GM19324 (cell line): Measurements from ENCODE around the gene STOML1.
"Not testable (repeated sequence)": the region's sequence is repeated elsewhere in the genome, so short reads cannot be mapped to it uniquely, and the experiment has no call there.

Experiments
- ATAC-seq: cut with Tn5 transposase; IDR thresholded peaks from one replicate; pipeline ENCODE4 v1.9.1; 2021; ENCODE audit warnings: mild to moderate bottlenecking, moderate library complexity; ENCODE audit not compliant: unreplicated experiment, low FRiP score

STOML1 gene

GRCh38 chr15:73965758-73966113 is 26.4 kb downstream of the STOML1 start:
- ATAC-seq: peak; percentile 50

- peak; percentile 26 for ATAC-seq
Observed at GRCh38 chr15:73965094-73965757, 26.9 kb downstream of the STOML1 start.

GRCh38 chr15:73964736-73965093 is 27.4 kb downstream of the STOML1 start:
- ATAC-seq: peak; percentile 57

GRCh38 chr15:73962433-73962832 is 29.7 kb downstream of the STOML1 start:
- ATAC-seq: no peak

DNA sequence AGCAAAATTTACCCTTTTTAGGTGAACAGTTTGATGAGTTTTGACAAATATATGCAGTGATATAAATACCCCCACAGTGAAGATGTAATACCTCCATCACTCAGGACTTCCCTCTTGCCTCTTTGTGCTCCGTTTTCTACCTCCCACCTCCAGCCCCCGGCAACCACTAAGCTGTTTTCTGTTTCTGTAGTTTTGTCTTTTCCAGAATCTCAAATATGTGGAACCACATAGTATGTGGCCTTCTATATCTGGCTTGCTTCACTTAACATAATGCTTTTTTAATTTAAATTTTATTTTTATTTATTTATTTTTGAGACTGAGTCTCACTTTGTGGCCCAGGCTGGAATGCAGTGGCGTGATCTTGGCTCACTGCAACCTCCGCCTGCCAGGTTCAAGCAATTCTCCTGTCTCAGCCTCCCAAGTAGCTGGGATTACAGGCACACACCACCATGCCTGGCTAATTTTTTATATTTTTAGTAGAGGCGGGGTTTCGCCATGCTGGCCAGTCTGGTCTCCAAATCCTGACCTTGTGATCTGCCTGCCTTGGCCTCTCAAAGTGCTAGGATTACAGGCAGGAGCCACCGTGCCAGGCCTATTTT is 31.5 kb downstream of the STOML1 start:
- ATAC-seq: not testable (repeated sequence)

- ATAC-seq: no peak
Observed at GRCh38 chr15:73959801-73960200, 32.3 kb downstream of the STOML1 start.

- ATAC-seq: no peak
Observed at GRCh38 chr15:73959012-73959581, 33.0 kb downstream of the STOML1 start.

DNA sequence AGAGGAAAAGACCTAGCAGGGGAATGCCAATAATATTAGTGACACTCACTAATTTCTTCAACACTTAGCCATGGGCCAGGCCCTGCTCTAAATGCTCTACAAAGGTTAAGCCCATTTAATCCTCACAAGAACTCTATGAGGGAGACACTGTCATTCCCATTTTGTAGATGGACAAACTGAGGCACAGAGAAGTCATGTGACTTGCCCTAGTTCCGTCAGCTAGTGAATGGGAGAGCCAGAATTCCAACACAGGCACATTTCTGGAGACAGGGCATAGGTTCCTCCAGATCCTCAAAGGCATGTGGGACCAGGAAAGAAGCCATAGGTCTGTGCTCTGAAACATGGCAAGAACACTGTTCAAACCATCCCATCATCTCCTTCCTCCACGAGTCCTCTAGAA is 34.3 kb downstream of the STOML1 start:
- ATAC-seq: no peak

GRCh38 chr15:73957276-73957675 is 34.8 kb downstream of the STOML1 start:
- ATAC-seq: no peak

GRCh38 chr15:73956743-73957135 is 35.4 kb downstream of the STOML1 start:
- ATAC-seq: no peak

DNA sequence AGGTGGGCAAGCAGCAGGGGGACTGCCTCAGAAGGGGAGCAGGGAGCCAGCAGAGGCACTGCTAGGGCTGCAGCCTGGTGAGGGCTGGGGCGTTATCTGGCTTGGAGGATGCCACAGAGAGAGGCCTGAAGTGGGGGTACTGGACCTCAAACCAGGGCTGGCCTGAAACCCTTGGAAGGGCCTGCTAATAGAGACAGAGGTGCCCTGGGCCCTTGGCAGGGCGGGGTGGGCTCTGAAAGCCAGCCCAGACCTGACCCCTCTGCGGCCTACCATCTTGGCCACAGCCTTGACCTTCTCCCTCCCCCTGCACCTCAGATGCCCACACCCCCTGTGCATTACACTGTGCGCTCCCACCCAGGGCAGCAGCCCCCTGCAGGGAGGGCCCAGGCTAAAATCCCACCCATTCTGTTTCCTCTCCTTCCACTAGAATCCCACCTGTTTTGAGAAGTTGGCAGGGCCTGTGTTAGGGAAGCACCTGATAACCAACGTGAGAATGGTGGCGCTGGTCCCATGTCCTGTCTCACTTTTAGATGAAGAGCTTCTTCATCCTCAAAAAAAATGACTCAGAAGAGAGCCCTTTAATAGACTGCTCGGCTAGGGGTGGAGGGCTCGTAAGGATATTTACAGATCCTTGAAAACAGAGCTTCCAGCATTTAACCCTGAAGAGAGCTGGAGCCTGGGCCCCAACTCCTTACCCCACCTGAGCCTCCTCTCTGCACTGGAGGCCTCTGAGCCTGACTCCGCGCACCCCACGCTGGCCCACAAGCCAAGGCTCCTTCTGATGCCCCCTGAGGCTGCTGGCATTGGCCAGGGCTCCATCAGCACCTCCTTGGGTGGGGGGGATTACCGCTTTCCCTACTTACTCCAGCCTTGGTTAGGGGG is 36.0 kb downstream of the STOML1 start:
- no peak for ATAC-seq

DNA sequence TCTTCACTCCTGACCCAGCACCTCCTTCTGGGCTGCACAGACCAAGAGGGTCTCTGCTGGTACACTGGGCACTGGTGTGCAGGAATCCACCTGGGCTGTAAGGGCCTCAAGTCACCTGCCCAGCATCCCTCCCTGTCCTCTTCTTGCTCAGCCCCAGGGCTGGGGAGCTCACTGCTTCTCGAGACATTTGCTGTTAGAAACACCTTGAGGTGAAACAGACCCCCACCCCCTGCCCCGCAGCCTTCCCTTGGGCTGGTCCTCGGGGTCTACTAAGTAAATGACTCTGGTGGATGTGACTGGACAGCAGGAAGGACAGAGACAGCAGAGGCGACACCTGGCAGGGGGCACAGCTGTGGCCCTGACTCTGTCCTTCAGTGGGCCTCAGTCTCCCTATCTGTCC is 36.8 kb downstream of the STOML1 start:
- ATAC-seq: no peak

- no peak for ATAC-seq
Observed at GRCh38 chr15:73954188-73955145, 37.6 kb downstream of the STOML1 start.

GRCh38 chr15:73952913-73953750 is 39.0 kb downstream of the STOML1 start:
- ATAC-seq: no peak

GRCh38 chr15:73952171-73952912 is 39.8 kb downstream of the STOML1 start:
- no peak for ATAC-seq

GRCh38 chr15:73951601-73952000 is 40.5 kb downstream of the STOML1 start:
- no peak for ATAC-seq

- ATAC-seq: no peak
Observed at GRCh38 chr15:73950831-73951561, 41.1 kb downstream of the STOML1 start.

- ATAC-seq: no peak
Observed at GRCh38 chr15:73950479-73950830, 41.6 kb downstream of the STOML1 start.
